HG03565 (cell line): Measurements from ENCODE around the gene SNX20.

ENCODE experiments used
- ATAC-seq: cut with Tn5 transposase; IDR thresholded peaks from one replicate; pipeline ENCODE4 v1.9.1; 2021; ENCODE audit warnings: mild to moderate bottlenecking, moderate library complexity; ENCODE audit not compliant: unreplicated experiment

SNX20 gene

GRCh38 chr16:50637716-50638602 lies 43.2 kb downstream of the SNX20 start:
- no peak for ATAC-seq

- no peak for ATAC-seq
These were observed 44.2 kb downstream of the SNX20 start for GRCh38 chr16:50636753-50637374.

- ATAC-seq = no peak
These were observed 45.4 kb downstream of the SNX20 start for GRCh38 chr16:50635505-50636392.

GRCh38 chr16:50634947-50635346 lies 46.2 kb downstream of the SNX20 start:
- no peak for ATAC-seq

- ATAC-seq = no peak
These were observed 47.0 kb downstream of the SNX20 start for GRCh38 chr16:50634090-50634489.

GRCh38 chr16:50632927-50633800 lies 47.9 kb downstream of the SNX20 start:
- no peak for ATAC-seq

GRCh38 chr16:50631985-50632576 lies 49.0 kb downstream of the SNX20 start:
- no peak for ATAC-seq

GRCh38 chr16:50631249-50631984 lies 49.7 kb downstream of the SNX20 start:
- ATAC-seq = no peak

- ATAC-seq = no peak
These were observed 50.6 kb downstream of the SNX20 start for GRCh38 chr16:50630394-50631020.

GRCh38 chr16:50629334-50629733 lies 51.8 kb downstream of the SNX20 start:
- no peak for ATAC-seq

GRCh38 chr16:50628156-50628802 lies 52.8 kb downstream of the SNX20 start:
- no peak for ATAC-seq

GRCh38 chr16:50627419-50627818 lies 53.7 kb downstream of the SNX20 start:
- no peak for ATAC-seq

- no peak for ATAC-seq
These were observed 54.2 kb downstream of the SNX20 start for GRCh38 chr16:50626868-50627267.

- no peak for ATAC-seq
These were observed 55.7 kb downstream of the SNX20 start for GRCh38 chr16:50625374-50625773.

- ATAC-seq = no peak
These were observed 56.6 kb downstream of the SNX20 start for GRCh38 chr16:50624449-50624970.

GRCh38 chr16:50622643-50623369 lies 58.3 kb downstream of the SNX20 start:
- no peak for ATAC-seq

GRCh38 chr16:50622029-50622428 lies 59.1 kb downstream of the SNX20 start:
- no peak for ATAC-seq
